KMS-11 (cell line): ENCODE measurements around the gene PALM.

Experiments used
- H2AFZ ChIP-seq: fragments of 200-600 bp; sonication (generic); 2 replicates; pipeline ENCODE4 v1.6.1; 2016; ENCODE audit warnings: antibody characterized with exemption, mixed run types, low read depth
- H3K27ac ChIP-seq: fragments of 200-600 bp; sonication (generic); 2 replicates; pipeline ENCODE4 v1.6.1; 2016; ENCODE audit warnings: mild to moderate bottlenecking, mixed run types
- H3K27me3 ChIP-seq: fragments of 200-600 bp; sonication (generic); 2 replicates; pipeline ENCODE4 v1.6.1; 2017; ENCODE audit warnings: mild to moderate bottlenecking, low read depth, mixed run types, moderate library complexity; ENCODE audit not compliant: insufficient read depth
- H3K36me3 ChIP-seq: fragments of 200-600 bp; sonication (generic); 2 replicates; pipeline ENCODE4 v1.6.1; 2017; ENCODE audit warnings: mild to moderate bottlenecking, mixed run types; ENCODE audit not compliant: insufficient read depth
- H3K4me1 ChIP-seq: fragments of 200-600 bp; sonication (generic); 2 replicates; pipeline ENCODE4 v1.6.1; 2016; ENCODE audit warnings: mild to moderate bottlenecking, low read depth, mixed run types; ENCODE audit not compliant: poor library complexity, severe bottlenecking
- H3K4me2 ChIP-seq: fragments of 200-600 bp; sonication (generic); 2 replicates; pipeline ENCODE4 v1.7.0; 2016; ENCODE audit warnings: mild to moderate bottlenecking, mixed run types
- H3K4me3 ChIP-seq: fragments of 200-600 bp; sonication (generic); IDR thresholded peaks from 2 replicates; pipeline ENCODE4 v1.6.1; 2017; ENCODE audit warnings: low read depth, low read length, mixed read lengths; ENCODE audit not compliant: insufficient read depth
- H3K79me2 ChIP-seq: fragments of 200-600 bp; sonication (generic); 2 replicates; pipeline ENCODE4 v1.6.1; 2016; ENCODE audit warnings: low read depth, mixed run types; ENCODE audit not compliant: insufficient read depth
- H3K9ac ChIP-seq: fragments of 200-600 bp; sonication (generic); 2 replicates; pipeline ENCODE4 v1.6.1; 2016; ENCODE audit warnings: mild to moderate bottlenecking, mixed run types
- H4K20me1 ChIP-seq: fragments of 200-600 bp; sonication (generic); 2 replicates; pipeline ENCODE4 v1.6.1; 2016; ENCODE audit warnings: mild to moderate bottlenecking, mixed run types; ENCODE audit not compliant: insufficient read depth
- CTCF ChIP-seq: fragments of 200-600 bp; sonication (generic); conservative IDR thresholded peaks from 2 replicates; pipeline ENCODE4 v1.6.1; 2017; ENCODE audit warnings: low read depth, mild to moderate bottlenecking, antibody characterized with exemption, low read length, moderate library complexity, mixed read lengths

The PALM gene

DNA sequence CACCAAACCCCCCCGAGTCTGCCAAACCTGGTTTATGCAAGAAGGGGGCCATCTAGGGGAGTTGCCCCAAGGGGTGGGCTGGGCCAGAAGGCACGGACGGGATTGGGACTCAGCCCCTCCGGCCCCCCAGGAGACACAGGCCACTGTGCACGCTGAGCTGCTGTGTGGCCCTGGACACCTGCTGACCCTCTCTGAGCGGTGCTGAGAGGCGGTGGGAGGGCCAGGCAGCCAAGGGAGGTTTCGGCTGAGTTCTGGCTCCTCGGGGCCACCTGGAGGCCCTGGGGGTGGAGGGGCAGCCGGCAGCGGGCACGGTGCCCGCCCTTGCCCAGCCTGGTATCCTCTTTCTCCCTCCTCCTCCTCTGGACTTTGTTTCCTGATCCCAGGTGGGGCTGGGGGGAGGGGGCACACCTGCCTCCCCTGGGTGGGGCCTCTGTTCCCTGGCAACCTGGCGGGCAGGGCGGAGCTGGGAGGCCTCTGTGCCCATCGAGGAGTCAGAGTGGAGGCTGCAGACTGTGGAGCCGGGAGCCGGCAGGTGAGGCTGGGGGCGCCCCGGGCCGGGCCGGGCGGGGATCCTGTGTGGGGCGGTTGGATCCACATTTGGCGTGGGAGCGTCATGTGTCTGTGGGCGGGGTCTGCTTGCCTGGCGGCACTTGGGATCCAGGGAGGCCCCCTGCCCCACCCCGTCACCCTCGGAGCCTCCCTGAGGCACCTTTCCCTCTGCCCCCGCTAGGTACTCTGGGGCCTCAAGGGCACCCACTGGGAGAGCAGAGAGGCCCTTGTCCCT is 42.1 kb downstream of the PALM start, which contains the start of gene MISP:
MISP (plus strand) TSS at position 473 of the 784 bp plus-strand sequence. CDS start 5,835 bp downstream, outside the sequence.
- Histone ChIP-seq H3K9ac (no peak within 1 kb of the TSS), H3K4me2 (no peak within 1 kb of the TSS), H3K79me2 (no peaks in the 10 kb centered on the region), H3K27me3 (peaks cover 92% of the 10 kb centered on the region), H4K20me1 (no peaks in the 10 kb centered on the region), H3K4me1 (no peaks in the 10 kb centered on the region), H3K4me3 (no peak within 1 kb of the TSS), H3K36me3 (no peaks in the 10 kb centered on the region), H3K27ac (no peak within 1 kb of the TSS), H2AFZ (no peak within 1 kb of the TSS)
- no peak for TF ChIP-seq CTCF

DNA sequence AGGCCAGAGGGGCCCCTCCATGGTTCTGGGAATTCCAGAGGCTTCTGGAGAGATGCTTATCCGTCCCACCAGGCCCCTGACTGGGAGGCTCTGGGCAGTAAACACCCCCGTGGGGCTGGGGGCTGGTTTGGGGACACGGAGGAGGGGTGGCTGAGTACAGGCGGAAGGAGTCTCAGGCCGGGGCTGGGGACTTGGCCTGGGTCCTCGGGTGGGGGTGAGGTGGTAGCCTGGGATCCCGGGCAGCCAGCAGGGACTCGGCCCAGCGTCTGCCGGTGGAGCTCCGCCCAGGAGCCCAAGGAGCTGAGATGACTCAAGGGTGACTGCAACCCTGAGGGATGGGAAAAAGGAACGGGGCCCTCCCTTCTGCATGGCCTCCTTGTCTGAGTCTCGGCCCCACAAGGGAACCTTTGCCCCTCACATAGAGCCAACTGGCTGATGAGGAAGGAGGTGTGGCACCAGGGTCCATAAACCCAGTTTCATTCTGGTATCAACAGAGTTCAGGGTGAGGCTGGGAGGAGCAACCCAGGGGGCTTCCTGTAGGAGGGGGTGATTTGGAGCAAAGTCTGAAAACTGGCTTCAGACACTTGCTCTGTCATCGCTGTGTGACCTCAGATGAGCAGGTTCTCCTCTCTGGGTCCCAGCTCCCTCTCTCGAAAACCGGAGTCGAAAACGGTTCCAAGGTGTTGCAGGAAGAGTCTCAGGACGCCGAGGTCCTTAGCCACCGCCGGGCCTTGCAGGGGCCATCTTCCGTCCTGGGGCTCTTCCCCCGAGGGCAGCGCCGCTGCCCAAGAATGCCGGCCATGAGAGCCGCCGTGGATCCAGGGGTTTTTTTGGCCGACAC is 43.0 kb downstream of the PALM start:
- no peaks in the 10 kb centered on the region for H3K4me1 ChIP-seq
- H4K20me1 ChIP-seq: no peaks in the 10 kb centered on the region
- H3K27me3 ChIP-seq: peaks cover 93% of the 10 kb centered on the region
- no peaks in the 10 kb centered on the region for H3K79me2 ChIP-seq
- no peak overlapping the region for H3K9ac ChIP-seq
- no peaks in the 10 kb centered on the region for H3K36me3 ChIP-seq
- H3K4me3 ChIP-seq: no peak overlapping the region
- H2AFZ ChIP-seq: no peak overlapping the region
- TF ChIP-seq CTCF: no peak
- H3K4me2 ChIP-seq: no peak overlapping the region
- H3K27ac ChIP-seq: no peak overlapping the region

DNA sequence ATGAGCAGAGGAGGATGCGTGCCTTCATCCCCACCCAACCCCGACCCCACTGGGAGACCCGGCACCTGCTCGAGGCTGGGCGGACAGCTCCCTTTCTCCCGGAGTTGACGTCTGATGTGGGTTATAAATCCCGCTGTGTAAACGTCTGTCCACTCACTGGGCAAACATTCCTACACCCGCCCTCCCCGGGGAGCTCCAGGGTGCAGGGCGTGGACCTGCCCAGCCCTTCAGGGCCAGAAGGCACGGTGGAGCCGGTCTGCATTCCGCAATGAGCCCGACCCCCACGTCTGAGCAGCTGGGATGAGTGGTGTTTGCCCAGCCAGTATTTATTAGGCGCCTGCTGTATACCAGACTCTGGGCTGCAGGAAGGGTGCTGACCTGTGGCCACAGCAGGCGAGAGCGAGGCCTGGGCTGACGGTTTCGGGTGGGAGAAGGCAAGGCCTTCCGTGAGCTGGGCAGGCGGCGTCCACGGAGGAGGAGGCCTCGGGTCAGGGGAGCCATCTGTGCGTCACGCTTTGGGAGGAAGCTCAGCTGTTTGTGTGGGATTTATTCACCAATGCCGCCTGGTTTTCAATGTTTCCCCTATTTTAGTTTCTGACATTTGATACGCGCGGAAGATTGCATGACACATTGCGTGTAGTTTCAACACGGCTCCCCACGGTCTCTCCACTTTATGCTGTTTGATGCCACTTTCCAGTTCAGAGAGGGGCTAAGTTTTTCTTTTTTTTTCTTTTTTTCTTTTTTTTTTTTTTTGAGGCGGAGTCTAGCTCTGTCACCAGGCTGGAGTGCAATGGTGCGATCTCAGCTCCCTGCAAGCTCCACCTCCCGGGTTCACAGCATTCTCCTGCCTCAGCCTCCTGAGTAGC is 44.1 kb downstream of the PALM start:
- Histone ChIP-seq H3K27ac (no peak overlapping the region), H3K4me3 (no peak overlapping the region), H2AFZ (no peak overlapping the region), H3K27me3 (peaks cover 93% of the 10 kb centered on the region), H3K4me1 (no peaks in the 10 kb centered on the region), H3K9ac (no peak overlapping the region), H3K79me2 (no peaks in the 10 kb centered on the region), H3K4me2 (no peak overlapping the region), H3K36me3 (no peaks in the 10 kb centered on the region), H4K20me1 (no peaks in the 10 kb centered on the region)
- TF ChIP-seq CTCF: no peak

DNA sequence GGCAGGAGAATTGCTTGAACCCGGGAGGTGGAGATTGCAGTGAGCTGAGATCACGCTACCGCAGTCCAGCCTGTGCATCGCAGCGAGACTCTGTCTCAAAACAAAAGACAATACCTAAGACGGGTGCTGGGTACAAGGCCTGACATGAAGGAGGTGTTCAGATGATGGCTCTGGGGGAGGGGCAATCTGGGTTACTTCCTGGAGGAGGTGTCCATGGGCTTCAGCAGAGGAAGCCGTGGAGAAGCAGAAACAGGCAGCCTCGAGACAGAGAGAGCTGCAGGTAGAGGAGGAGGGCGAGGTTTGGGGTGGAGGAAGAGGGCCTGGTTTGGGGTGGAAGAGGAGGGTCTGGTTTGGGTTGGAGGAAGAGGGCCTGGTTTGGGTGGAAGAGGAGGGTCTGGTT is 45.8 kb downstream of the PALM start:
- Histone ChIP-seq H4K20me1 (no peaks in the 10 kb centered on the region), H3K4me1 (no peaks in the 10 kb centered on the region), H3K36me3 (no peaks in the 10 kb centered on the region), H3K27me3 (peaks cover 93% of the 10 kb centered on the region), H3K4me3 (no peak overlapping the region), H2AFZ (no peak overlapping the region), H3K9ac (no peak overlapping the region), H3K27ac (no peak overlapping the region), H3K4me2 (no peak overlapping the region), H3K79me2 (no peaks in the 10 kb centered on the region)
- no peak for TF ChIP-seq CTCF
